ENCODE data around the gene SCYGR1.

DNA sequence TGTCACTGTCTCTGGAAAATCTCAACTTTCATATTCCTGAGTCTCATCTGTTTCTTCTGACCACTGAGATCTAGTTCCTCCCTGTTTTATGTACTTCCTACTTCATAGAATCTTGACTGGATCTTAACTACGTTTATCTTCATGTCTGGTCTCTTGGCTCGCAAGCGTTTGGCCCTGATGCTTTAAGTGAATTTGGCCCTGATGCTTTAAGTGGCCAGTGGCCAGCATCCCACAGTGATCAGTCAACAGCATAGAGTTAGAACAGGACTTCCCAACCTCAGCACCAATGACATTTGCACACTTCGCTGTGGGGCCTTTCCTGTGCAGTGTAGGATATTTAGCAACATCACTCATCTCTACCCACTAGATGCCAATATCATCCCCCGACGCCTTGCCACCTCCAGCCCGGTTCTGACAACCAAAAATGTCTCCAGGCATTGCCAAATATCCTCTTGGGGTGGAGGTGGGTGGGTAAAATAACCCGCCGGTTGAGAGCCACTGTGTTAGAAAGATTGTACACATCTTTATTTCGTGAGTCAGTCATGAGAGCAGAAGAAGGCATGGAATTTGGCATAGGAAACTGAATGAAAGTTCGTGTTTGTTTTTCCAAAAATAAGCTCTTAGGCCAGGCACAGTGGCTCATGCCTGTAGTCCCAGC is 20.9 kb downstream of the SCYGR1 start:
- TF ChIP-seq, protein P1, sequence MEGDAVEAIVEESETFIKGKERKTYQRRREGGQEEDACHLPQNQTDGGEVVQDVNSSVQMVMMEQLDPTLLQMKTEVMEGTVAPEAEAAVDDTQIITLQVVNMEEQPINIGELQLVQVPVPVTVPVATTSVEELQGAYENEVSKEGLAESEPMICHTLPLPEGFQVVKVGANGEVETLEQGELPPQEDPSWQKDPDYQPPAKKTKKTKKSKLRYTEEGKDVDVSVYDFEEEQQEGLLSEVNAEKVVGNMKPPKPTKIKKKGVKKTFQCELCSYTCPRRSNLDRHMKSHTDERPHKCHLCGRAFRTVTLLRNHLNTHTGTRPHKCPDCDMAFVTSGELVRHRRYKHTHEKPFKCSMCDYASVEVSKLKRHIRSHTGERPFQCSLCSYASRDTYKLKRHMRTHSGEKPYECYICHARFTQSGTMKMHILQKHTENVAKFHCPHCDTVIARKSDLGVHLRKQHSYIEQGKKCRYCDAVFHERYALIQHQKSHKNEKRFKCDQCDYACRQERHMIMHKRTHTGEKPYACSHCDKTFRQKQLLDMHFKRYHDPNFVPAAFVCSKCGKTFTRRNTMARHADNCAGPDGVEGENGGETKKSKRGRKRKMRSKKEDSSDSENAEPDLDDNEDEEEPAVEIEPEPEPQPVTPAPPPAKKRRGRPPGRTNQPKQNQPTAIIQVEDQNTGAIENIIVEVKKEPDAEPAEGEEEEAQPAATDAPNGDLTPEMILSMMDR (IDR thresholded peaks at IDR 0.05) = no peak
- no peak for TF ChIP-seq POLR2A (IDR thresholded peaks at IDR 0.05)

Measured in thyroid gland (tissue), 4 donors.